Stomach (tissue), 4 donors: ENCODE results near the gene PDXDC1.

Experiments
- CTCF ChIP-seq, 7 experiments: fragments of 450-650 bp in 4 of 7; fragments of 200-600 bp in 3 of 7; sonication (generic) in 3 of 7; IDR thresholded peaks; one replicate each; pipeline ENCODE4 v1.5.1; 2016 to 2019; ENCODE audit warnings: antibody characterized with exemption in 7 of 7, control low read depth in 2 of 7, mild to moderate bottlenecking in 1 of 7
- POLR2AphosphoS5 ChIP-seq, 3 donors: sonication (generic); formaldehyde crosslinking; IDR thresholded peaks; one replicate each; pipeline ENCODE4 v1.6.1; 2016; ENCODE audit warnings: antibody characterized with exemption in 3 of 3

GRCh38 chr16:15055141-15056053 is 80.6 kb downstream of the PDXDC1 start:
- TF ChIP-seq CTCF (IDR thresholded peaks at IDR 0.05) = no peak
- TF ChIP-seq POLR2AphosphoS5 (IDR thresholded peaks at IDR 0.05) = no peak
